NCI-H2107 treated with DMSO at 0.1 percent for 48 hours (cell line): ENCODE results near the gene OBP2A.
"Not testable (repeated sequence)": the region's sequence is repeated elsewhere in the genome, so short reads cannot be mapped to it uniquely, and the experiment has no call there.

Experiments used
- DNase-seq: peaks from one replicate; lab custom pipeline; 2025; ENCODE audit not compliant: unreplicated experiment; lab: John Stamatoyannopoulos, UW

OBP2A gene

DNA sequence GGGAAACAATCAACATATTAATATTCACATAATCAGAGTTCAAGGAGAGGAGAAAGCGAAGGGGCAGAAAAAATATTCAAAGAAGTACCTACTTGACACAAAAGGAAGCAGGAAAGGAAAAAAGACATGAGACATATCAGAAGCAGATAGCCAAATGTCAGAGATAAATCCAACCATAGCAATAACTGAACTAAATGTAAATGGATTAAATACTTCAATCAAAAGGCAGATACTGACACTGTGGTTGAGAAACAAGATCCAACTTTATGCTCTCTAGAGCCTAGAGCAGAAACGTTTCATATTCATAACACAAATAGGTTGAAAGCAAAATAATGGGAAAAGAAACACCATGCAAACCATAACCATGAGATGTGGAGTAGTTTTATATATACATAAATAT lies 36.5 kb upstream of the OBP2A start:
- no peak for DNase-seq

DNA sequence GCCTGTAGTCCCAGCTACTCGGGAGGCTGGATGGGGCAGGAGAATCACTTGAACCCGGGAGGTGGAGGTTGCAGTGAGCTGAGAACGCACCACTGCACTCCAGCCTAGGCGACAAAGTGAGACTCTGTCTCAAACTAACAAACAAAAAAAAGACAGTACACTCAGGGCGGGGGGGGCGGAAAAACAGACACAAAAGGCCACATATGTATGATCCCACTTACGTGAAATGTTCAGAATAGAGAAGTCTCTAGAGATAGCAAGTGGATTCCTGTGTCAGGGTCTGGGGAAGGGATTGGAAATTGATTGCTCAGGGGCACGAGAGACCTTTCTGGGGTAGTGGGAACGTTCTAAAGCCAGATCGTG lies 33.7 kb upstream of the OBP2A start:
- DNase-seq: no peak

DNA sequence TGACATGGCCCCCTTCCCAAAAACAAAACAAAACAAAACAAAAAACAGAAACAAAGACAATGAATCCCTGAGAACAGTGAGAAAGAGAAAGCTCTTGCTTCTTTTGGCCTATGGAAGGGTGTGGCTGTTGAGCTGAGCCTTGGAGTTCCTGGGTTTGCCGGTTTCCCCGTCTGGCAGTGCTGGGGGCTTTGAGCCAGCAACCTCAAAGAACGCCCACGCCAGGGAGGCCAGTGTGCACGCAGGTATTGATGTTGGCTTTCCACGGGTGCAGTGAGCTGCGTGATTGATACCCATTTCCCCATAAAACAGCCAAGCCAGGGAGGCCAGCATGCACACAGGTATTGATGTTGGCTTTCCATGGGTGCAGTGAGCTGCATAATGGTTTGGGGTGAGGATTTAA lies 33.0 kb upstream of the OBP2A start:
- no peak for DNase-seq

DNA sequence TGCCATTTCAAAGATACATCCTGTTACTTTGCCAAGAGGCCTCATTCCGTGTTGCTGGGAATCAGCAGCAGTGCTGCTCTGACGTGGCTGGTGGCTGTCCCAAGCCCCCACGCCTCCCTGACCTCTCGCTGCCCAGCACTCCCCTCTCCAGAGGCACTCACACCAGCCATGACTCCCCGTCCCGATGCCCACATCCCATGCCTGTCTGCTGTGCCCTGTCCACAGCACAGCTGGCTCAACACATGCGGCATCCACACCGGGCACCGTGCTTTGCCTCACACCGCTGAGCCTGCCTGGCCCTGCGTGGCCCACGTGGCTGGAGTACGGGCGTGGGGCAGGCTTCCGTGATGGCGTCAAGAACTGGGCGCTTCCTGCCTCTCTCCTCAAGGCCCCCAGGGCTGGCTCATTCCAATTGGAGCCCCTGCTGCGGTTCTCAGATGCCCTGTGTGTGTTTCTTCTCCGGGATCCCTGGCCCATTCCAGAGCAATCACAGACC lies 32.5 kb upstream of the OBP2A start:
- DNase-seq: no peak

DNA sequence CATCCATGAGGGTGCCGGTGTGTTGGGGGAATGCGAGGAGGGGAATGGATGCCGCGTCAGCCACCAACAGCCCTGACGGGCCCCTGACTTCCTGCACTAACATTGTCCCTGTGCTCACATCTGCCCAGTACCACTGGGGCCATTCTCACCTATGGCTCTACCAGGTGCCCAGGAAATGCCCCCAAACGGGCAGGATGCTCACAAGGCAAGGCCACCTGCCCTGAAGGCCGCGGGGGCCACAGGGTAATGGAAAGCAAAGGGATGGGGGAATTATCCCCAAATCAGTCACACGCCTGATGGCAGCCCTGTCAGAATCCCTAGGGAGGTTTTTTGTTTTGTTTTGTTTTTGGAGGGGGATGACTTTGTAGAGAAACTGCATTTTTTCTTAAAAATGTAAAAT lies 32.0 kb upstream of the OBP2A start:
- not testable (repeated sequence) for DNase-seq

DNA sequence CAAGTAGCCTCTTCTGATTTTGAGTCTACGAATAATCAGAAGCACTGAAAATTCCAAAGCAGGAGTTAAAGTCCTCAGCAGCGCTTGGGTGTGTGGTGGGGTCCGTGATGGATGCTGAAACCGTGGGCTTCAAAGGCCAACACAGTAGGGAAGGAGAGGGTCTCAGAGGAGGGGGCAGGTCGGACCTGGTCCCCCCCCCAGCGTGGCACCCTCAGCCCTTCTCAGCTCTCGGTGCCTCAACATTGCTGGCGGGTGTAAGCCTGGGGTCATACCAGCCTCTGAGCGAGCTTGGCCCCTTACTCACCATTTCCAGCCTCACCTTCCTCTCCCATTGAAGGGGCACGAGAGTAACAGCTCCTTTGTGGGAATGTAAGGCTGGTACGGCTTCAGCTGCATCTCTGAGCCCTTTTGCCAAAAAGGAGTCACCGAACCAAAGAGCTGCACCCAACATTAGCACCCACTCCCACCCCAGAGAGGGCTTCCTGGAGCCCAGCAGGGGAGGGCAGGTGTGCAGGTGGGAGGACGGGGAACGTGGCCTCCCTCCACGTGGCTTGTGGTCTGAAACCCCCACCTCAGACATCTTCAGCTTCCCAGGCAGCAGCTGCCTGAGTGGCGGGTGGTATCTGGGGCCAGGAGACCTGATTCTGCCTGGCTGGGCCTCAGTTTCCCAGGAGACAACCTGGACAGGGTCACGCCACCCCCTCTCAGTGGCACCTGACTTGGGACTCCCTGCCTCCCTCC lies 31.4 kb upstream of the OBP2A start:
- DNase-seq: no peak

DNA sequence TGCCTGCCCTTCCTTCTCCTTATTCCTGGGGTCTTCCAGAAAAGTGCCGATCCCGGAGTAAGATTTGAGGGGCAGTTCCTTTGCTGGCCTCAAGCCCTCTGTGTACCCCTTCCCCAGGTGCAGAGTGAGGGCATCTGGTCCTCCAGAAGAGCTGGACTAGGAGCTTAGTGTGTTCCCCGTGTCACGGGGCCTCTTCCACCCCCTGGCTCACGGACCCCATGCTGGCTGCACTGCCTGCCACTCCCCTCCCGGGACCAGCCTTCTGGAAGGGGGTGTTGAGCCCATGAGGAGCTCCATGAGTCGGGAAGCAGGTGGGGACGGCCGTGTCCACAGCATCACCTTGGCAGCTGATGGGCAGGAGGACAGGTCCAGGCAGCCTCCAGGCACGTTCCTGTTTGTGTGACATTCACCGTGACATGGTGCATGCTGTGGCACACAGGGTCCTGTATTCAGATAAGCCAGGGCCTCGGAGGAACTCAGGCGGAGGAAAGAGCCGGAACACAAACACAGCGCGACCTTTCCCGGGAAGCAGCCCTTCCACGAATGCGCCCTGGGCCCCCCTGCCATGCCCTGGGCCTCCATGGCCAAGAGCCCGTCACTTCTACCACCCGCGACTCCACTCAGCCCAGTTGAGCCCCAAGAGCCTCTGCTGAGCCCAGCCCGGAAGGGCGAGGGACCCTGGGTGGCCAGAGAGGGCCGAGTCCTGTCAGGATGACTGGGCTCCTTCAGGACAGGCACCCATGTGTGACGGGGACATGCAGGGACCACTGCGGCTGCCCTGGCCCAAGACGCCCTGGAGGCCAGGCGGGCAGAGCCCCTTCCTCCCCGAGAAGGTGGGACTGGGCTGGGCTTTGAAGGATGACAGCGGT lies 30.6 kb upstream of the OBP2A start:
- no peak for DNase-seq

DNA sequence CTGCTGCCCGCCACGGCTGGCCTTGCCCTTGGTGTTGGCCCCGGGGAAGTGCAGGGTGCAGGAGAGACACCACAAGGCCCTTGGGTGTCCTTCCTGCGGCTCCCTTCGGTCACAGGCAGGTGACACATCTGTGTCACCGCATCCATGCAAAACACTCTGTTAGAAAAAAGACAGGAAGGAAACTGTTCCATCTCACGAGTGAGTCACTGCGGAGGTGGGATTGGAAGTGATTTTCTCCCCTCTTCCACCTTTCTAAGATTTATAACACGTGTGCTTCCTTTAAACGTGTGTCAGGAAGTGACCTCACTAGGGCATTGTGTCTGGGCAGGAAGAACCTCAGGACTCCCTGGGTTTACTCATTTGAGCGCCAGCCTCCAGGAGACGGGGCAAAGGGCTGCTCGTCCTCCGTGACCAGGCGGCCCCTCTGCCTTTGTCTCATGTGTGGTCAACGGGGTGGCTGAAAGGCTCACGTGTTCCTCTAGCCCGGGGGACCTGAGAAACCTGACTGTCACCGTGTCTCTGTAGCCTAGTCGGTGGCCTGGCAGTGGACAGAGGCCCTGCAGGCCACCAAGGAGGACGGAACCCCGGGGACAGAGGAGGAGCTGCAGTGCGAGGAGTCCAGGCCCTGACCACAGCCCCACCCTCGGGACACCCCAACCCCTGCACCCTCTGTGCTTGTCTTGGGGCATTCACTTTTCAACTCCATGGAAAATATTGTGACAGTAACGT lies 29.6 kb upstream of the OBP2A start:
- DNase-seq: no peak

DNA sequence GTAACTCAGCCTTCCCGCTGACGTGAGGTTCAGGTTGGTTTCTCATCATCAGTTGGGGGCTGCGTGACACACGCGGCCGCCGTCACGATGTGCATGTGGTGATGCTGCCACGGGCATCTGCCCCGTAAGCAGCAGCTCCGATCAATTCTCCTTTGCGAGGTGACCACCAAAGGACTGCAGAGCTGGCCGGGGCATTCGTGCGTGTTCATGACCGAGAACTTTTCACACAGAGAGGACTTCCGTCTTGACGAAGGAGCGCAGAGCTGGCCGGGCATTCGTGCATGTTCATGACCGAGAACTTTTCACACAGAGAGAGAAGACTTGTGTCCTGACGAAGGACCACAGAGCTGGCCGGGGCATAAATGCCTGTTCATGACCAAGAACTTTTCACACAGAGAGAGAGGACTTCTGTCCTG lies 28.5 kb upstream of the OBP2A start:
- DNase-seq: no peak

DNA sequence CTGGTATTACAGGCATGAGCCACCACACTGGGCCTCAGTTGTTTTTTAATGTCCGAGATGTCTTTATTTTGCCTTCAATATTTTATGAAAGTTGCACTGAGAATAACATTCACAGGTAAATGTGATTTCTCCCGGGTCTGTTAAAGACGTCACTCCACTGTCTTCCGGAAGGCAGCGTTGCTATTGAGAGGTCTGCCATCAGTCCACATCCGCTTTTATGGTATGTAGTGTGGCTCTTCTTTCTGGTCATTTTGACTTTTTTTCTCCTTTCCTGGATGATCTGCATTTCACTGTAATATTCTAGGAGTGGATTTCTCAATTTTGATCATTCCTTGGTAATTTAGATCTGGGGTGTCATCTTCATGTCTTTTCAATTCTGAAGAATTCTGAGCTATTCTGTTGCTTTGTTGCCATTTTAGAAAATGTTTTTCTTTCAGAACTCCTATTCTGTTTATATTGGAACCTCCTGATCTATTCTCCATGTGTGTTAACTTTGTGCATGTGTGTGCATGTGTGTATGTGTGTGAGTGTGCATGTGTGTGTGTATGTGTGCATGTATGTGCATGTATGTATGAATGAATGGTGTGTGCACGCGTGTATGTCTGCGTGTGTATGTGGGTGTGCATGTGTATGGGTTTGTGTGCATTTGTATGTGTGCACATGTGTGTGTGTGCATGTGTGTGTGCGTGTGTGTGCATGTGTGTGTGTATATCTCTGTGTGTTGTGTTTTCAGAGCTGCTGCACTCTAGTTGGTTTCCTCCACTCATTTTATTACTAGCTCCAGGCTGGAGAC lies 26.6 kb upstream of the OBP2A start:
- no peak for DNase-seq

DNA sequence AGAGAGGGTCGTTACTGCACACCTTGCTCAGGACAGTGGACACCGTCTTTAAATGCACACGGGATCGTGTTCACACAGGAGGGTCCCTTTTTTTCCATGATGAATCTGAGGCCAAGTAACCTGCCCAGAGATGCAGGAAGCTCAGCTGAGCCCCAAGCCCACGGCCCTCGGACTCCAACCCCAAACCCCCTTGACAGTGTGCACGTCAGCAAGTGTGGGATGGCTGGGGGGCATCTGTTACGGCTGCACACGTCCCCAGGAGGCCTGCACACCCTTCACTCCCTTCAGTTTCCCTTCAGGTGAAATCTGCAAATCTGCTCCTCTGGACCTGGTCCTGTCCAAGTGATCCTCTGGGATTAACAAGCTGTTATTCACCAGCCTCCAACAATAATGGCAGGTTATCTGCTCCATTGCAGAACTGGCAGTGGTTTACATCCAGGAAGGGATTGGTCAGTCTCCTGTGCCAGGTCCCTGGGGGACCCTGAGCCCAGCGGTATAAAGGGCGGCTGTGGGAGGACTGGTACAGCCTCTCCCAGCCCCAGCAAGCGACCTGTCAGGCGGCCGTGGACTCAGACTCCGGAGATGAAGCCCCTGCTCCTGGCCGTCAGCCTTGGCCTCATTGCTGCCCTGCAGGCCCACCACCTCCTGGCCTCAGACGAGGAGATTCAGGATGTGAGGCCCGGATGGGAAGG lies 24.9 kb upstream of the OBP2A start, which contains the start of gene LCN1:
LCN1 (plus strand) TSS at position 525 of the 692 bp plus-strand sequence; CDS start at position 583, 58 bp downstream.
- DNase-seq: no peak

DNA sequence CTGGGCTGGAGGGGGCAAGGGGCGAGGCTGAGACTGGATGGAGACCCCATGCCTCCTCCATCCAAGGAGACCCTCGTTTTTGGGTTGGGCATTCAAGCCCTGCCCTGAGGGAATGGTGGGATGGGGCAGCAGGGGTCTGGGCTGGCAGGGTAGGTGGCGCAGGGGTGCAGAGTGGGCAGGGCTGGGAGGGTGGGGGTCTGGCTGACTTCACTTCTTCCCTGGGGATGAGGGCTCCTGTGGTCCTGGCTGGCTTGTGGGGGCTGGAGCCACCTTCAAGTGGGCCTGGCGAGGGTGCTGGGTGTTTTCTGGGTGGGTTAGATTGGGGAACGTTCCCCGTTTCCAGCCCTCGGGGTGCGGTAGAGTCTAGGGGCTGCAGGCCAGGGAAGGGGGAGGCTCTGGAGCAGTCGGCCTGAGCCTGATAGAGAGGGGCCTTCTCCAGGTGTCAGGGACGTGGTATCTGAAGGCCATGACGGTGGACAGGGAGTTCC lies 24.3 kb upstream of the OBP2A start:
- no peak for DNase-seq

DNA sequence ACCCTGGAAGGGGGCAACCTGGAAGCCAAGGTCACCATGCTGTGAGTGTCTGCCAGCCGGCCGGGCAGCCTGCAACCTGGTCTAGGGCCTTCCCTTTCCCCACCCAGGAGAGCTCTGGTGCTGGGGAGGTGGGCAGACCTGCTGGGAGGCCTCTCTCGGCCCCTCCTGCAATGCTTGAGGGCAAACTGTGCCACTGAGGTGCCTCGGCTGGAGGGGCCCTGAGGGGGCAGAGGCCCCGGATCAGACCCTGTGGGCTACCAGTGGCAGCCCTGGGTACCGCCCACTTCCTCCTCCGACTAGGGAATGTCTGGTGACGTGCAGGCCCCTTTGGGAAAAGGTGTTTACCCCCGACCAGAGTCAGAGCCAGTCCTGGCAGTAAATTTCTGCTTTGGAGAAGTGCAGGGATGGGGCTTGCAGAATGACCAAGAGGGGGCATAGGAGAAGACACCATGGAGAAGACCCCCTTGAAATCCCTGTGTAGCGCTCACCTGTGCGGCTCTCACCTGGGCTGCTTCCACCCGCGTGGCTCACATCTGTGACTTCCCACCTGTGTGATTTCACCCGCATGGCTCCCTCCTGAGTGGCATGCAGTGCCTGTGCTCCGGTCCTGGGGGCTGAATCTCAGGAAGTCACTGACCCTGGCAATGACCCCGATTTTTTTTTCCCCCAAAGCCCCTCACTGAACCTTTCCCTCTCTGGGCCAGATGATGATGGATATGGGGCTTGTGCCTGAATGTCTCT lies 23.6 kb upstream of the OBP2A start:
- no peak for DNase-seq

DNA sequence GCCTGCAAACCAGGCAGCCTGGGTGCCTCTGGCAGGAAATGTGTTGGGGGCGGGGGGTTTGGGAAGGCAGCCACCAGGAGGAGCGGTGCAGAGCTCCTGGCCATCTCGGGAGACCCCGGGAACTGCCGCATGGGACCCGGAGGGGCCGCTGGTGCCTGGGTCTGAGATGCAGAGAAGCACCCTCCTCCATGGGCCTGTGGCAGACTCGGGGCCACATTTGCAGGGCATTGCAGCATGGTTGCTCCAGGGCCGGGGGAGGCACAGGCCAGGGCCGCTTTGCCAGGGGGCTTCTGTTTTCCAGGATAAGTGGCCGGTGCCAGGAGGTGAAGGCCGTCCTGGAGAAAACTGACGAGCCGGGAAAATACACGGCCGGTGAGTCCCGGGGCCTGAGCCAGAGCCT lies 23.0 kb upstream of the OBP2A start:
- DNase-seq: no peak

DNA sequence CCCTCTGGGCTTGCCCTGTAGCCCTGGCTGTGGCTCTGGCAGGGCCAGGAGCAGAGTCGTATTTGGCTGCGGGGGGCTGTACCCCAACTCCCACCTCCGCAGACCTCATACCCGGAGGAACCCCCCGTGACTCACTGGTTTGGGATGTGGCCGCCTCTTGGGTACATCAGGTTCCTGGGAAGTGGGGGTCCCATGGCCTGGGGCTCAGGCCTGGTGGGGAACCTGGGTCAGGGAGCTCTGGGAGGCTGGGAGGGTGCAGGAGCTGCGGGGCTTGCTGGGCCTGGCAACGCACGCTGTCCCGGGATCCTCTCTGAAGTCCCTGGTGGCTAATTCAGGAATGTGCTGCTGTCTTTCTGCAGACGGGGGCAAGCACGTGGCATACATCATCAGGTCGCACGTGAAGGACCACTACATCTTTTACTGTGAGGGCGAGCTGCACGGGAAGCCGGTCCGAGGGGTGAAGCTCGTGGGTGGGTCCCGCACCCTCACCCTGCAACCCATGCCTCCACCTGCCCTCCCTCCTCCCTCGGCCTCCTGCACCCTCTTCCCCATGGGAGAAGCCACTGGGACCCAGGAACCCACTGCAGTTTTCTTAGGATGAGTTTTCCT lies 22.3 kb upstream of the OBP2A start:
- no peak for DNase-seq

DNA sequence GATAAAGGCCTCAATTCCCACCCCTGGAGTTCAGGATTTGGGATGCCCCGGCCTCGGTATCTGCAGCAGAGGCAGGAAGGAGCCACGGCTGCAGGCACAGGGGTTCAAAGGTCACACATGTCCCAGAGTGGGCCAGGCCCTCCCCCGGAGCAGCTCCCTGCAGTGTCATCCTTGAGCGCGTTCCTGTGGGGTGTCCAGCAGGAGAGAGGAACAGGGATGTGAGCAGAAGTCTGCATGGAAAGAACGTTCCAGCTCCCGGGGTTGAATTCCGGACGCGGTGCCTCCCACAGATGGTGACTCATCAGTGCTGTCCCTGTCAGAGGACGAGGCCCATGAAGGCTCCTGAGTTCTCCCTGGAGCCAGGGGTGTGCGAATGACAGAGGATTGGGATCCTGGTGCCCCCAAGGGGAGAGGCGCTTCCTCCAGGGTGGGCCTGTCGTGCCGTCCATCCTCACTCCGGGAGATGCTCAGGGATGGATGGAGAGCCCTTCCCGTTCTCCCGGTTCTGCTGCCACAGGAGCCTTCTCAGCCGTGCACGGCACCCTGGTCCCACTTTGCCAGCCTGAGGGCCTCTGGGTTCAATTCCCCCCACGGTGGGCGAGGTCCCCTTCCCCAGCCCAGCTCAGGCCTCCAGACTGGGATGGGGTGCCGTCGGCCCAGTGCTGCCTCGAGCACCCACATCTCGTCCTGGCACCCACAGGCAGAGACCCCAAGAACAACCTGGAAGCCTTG lies 21.6 kb upstream of the OBP2A start:
- no peak for DNase-seq

DNA sequence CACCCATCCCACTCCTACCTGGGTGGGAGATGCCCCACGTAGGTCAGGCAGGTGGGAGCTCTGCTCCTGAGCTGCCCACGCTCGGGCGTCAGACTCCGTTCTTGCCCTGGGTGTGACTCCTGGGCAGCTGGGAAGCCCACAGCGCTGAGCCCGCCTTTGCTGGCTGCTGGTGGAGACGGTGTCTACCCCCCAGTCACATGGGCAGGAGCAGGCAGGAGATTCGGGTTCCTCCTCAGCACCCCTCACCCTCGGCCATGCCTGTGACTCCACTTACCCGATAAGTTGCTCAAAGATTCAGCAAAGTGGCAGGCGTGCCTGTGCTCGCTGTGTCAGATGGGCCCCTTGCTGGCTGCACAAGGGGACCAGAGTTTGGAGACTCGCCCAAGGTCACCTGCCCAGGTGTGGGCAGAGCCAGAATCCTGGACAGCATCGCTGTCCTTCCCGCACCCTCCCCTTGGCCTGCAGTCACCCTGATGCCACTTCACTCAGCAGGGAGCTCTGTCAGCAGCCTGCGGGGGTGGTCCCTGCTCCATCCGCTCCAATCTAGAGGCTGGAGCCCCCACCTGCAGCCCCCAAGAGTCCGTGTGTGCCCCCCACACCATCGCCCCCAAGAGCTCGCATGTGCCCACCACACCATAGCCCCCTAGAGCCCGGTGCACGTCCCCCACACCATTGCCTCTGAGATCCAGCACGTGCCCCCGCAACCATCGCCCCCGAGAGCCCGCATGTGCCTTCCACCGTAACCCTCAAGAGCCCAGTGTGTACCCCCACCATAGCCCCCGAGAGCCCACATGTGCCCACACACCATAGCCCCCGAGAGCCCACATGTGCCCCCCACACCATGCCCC lies 20.5 kb upstream of the OBP2A start:
- DNase-seq: no peak
